ENCODE measurements around the gene STRA6.

Gene STRA6

DNA sequence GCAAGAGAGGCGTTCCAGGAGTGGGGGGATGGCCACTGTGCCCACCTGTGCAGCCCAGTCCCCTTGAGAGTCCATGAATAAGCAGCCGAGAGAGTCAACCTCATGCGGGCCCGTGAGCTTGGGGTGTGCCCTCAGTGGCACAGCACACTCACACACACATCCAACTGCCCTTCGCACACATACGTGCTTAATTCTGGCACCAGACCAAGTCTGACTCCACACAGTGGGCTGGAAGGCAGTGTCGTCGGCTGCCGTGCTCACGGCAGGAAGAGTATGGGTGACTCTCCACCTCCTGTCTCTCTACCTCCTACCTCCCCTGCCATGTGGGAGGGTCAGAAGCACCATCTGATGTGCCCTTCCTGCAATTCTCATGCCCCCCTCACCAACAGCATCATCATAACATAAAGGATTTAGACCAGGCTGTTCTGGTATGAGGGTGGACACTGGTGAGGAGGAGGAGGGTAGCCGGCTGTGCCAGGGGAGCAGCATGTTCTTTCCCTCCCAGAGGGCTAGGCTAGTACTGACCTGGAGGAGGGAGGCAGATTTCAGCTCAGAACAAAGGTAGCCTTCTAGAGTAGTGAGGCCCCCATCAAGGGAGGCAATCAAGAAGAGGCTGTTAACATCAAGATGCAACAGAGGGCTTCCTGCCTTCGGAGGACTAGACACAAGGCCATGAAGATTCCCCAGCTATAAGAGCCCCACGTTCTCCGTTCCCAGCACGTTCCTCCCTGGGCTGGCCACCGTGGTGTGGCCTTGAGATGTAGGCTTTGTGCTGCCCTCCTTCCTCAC lies 5.3 kb upstream of the STRA6 start:
- DNase-seq = no peak

DNA sequence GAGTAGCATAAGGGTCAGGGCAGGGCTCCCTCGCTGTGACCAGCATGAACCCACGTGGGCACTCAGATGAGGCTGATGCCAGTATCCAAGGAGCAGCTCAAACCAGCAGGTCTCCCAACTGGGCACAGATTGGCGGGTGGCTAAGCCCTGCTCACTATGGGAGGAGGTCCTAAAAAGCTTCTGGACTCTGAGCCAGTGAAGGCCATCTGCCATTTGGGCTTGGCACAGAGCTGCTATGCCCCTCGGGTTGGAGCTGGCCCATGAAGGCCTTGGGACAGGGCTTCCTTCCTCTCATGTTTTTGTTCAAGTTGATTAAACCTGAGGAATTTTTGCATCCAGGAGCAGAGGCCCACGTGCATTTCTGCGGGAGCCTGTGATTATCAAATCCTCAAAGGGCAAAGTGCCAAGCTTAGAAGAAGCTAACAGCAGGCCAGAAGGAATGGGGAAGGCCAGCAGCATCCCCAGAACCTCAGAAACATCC lies 4.3 kb upstream of the STRA6 start:
- no peak for DNase-seq

DNA sequence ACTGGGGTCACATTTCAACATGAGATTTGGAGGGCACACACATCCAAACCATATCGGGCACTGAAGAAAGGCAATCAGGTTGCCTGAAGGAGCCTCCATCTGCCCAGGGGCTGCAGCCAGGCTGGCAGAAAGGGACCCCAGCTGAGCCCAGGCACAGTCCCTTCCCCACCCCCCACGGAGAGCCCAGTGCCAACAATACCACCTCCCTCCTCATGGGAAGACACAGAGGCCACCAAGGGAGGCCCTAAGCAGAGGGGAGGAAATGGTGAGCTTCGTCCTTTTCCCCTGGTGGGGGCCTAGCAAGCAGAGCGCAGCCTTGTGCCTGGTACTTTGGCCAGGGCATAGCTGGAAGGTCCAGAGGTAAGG lies 3.0 kb upstream of the STRA6 start:
- no peak for DNase-seq

DNA sequence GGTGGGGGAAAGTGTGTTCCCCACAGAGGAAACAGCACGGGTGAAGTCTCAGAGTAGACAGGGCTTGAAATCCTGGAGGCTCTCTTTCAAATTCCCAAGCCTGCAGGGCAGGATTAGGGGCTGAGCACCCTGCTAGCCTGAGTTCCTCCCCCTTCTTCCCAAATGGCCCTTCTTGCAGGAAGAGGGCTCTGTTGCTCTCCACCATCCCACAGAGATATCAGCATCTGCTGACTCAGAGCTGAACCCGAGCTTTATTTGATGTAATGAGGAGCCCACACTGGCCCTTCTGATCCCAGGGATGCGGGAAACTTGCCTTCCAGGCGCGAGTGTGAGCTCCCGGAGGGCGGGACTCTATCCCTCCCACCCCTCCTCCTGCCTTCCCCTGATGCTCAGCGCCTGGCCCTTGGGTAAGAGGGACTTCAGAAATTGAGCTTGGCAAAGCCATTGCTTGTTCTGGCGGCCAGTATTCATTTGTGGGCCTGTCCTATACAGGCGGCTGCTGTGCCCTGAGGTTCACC lies 1.4 kb upstream of the STRA6 start:
- no peak for DNase-seq

DNA sequence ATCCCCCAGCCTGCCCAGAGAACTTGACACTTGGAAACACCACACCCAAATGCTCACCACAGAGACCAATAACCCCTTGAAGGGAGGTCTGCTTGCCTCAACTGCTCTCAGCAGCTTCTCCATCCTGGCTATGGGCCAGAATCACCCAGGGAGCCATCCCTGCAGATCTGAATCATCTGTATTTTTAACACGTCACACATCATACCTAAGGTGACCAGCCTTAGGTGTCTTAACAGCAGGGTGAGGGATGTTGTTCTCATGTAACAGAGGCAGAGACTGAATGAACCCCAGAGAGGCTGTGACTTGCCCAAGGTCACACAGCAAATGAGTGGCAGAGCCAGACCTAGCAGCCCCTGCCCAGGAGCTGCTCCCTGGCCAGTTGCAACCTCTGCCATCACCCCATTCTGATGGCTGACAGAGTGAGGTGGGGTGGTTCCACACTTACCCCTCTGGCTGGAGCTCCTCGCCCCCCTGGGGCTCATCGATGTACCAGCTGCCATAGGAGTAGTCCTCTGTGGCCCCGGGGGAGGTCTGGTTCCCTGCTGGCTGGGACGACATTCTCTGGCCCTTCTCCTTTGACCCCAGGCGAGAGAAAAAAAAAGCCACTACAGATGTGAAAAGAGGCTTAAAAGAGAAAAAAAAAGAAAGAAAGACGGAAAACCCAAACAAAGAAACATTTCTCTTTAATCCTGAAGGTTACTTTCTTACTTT lies 722 bp downstream of the STRA6 start:
- DNase-seq = no peak

DNA sequence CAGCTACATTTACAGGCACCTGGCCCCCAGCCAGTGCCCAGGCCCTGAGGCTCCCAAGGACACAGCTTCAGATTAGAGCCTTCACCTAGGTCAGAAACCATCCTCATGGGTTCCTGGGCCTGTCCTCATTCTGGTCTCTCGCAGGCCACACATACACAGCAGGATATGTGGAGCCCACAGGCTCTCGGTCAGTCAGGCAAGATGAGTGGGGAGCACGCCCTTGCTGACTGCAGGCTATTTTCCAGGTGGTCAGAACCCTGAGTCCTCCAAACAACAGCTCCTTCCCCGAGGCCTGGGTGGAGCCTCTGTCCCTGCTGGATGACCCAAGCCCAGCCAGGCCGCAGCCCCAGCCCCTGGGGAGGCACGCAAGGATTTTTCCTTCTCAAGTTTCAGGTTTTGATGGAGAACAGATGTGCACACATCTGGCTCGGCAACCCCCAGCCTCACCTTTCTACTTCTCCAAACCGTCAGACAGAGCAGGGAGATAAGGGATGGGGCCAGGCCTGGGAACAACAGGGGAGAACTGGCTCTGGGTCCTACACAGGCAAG lies 1.6 kb downstream of the STRA6 start:
- DNase-seq = no peak

DNA sequence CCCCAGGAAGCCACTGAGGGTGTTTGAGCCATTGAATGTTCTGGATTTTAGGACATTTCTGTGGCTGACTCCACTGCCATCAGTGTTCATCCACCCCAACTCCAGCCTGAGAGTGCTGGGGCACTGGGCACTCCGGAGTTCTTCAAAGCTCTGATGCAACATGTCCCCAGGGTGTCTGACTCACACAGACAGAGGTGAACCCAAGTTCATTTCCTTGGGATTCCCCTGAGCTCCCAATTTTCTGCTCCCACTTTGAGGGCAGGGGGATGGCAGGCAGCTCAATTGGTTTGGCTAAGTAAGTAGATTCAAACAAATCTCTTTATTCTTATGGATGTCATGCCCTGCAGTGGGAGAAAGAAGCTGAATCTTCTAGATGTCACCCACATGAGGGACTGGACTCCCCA lies 2.2 kb downstream of the STRA6 start:
- no peak for DNase-seq

DNA sequence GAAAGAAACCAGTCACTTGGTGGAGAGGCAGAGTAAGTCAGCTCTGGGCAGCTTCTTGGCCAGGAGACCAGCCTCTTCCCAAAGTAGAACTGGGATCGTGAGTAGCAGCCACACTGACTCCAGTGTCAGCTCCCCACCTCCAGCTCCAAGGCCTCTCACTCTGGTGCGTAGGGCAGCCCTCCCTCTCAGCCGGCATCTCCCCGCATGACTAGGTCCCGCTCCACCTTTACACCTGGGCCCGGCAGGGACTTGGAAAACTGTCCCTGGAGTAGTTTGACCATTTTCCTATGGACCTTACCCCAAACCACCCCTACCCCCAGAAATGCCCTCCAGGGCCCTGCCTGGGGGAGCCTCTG lies 3.3 kb downstream of the STRA6 start:
- DNase-seq = no peak

DNA sequence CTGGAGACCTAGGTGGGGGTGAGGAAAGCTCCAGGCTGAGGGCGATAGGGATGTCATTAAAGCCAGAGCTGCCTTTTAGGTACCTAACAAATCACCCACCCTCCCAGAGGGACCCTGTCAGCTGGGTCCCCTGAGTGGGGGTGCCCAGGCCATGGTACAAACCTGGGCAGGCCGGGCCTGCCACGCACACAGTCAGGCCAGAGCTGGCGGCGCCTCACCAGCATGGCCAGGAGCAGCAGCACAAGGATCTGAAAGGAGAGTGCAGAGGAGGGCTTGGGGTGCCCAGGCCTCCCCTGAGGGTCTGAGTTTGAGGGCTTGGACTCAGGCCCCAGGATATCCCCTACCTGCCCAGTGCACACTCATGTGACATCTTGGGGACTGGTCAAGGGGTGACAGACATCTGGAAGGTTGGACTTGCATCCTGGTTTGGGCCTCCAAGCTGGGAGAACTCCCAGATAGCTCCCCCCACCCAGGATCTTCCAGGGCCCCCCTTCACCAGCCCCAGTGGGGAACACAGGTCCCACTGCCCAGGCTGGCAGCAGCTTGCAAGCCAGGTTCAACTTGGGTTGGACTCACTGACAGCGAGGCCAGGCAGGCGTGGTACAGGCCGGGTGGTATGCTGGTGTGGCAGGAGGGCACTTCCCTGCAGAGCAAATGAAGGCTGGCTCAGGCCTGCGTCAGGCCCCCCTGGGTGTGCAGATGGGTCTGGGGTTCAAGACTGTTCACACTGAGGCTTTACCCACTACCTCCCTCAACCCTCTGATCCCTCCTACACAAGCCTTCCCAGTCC lies 5.2 kb downstream of the STRA6 start:
- DNase-seq = no peak

DNA sequence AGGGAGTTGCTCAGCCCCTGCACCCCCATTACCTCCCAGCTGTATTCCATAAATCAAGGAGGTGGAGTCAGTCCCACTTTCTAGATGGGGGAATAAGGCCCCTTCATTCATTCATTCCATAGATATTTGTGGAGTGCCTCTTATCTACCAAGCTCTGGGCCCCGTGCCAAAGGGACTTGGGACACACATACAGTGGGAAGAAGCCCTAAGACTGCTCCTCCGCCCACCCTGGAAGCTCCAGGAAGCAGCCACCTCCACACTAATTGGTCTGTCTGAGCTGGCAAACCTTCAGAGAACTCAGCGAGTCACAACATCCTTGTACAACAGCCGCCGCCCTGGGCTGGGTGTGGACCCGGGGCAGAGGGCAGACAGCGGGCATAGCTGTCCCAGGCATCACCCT lies 6.4 kb downstream of the STRA6 start:
- DNase-seq = no peak

DNA sequence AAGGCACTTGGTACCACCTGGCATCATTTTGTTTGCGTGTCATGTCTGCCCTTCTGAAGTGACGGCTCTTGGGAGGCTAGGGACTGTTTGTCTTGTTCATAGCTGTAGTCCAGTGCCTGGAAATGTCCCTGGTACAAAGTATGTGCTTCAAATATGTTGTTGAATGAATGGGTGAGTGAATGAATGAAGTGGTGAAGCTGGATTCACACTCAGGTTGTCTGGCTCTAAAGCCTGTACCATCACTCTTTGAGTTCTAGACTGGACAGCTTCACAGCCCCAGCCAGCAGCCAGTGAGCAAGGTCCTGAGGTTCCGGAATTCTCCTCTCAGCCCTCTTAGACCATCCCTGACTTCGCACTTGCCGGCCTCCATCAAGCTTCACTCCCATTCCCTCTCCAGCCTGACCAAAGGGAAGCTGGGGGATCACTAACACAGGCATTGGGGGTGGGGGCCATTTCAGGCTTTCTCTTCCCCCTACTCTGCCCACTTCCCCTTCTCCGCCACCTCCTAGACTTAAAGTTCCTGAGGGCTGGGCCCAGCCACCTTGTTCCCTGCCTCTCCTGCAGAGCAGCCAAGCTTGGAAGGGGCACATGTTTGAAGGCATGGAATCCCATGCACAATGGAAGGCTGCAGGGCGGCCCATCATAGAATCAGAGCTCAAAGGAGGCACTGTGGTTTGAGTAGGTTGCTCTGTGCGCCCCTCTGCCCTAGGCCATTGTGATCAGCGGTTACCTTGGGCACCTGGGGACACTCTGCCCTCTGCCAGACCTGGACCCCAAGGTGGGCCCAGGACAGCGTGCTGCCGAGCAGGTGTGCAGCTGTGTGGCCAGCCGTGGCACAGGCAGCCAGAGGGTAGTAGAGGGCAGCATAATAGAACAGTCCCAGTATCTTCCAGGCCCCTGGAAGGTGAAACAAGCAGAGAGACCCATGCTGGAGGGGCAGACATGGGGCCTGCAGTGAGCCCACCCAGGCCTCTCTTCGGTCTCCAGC lies 7.7 kb downstream of the STRA6 start:
- no peak for DNase-seq

DNA sequence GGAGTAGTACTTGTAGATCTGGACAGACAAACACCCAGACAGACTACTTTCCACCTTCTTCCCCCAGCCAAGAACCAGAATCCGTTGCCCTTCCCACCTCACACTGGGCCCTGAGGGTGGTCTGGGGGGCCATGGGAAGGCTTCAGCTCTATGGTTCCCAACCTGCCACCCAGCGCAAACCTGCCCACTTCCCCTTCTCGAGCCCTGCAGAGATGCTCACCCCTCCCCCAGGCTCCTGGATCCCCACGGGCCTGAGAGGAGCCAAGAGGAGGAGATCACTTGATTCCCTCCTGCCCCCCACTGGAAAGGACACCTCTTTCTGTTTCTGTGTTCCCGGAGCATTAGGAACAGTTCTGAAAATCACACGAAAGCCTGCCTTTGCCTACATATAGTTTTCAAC lies 8.7 kb downstream of the STRA6 start:
- no peak for DNase-seq

DNA sequence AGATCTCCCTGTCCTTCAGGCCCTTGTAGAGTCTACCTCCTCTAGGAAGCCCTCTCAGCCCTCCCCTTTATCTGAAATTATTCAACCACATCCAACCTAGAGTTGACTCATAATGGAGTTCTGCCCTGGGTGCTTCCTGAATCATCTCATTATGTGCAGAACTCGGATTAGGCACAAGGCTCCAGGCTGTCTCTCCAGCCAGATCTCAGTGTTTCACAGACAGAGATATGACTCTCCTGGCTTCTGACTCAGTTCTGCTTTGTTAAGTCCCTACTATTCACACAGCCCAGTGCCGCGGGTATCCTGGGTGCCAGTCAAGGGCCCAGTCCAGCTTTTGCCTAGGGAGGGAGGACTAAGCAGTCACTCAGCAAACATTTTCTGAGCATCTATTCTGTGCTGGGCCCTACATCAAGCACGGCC lies 9.3 kb downstream of the STRA6 start:
- no peak for DNase-seq

DNA sequence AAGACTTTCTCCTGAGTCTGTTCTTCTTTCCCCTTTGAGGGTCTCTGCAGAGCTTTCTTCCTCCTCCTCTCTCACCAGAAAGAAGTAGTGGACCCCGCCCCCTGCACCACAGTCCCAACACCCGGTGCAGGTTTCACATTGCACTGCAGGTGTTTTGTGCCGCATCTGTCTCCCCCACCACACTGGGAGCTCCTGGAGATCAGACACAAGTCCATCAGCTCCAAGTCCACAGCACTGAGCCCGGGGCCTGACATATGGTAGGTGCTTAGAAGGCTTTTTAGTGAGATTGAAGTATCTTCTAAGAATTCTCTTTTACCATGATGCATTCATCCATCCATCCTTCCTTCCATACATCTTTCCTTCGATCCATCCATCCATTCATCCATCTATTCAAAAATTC lies 9.8 kb downstream of the STRA6 start:
- no peak for DNase-seq

DNA sequence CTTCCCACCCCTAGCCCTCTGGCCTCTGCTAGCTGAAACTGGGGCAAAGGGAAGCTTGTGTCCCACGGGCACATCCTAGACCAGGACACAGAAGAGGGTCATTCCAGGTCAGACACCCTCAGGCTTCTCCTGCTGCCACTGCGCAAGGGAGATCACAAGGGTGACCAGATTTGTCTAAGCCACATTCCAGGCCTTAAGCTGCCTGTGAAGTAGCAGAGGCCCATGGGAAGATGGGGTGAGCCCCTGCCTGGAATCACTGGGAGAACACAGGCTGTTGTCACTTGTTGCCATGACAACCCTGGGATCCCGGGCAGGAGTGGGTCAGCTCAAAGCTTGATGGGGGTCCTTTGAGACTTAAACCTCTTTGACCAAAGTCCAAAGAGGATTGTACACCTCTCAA lies 10.8 kb downstream of the STRA6 start:
- no peak for DNase-seq

DNA sequence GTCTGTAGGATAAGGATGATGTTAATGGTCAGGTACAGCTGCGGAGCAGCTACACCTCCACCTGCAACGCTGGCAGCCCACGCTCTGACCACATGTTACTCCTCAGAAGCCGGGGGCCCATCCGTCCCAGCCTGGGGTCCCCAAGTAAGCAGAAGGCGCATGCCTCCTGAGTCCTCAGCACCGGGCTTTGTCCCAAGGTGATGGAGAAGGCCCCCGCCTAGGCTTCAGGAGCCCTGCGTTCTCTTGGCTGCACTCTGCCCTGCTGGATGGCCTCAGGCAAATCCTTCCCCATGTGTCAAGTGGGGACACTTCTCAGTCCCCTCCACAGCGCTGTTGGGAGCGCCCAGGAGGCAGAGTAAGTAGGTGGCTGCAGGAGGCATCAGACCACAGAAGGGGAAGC lies 14.4 kb downstream of the STRA6 start:
- DNase-seq = no peak

DNA sequence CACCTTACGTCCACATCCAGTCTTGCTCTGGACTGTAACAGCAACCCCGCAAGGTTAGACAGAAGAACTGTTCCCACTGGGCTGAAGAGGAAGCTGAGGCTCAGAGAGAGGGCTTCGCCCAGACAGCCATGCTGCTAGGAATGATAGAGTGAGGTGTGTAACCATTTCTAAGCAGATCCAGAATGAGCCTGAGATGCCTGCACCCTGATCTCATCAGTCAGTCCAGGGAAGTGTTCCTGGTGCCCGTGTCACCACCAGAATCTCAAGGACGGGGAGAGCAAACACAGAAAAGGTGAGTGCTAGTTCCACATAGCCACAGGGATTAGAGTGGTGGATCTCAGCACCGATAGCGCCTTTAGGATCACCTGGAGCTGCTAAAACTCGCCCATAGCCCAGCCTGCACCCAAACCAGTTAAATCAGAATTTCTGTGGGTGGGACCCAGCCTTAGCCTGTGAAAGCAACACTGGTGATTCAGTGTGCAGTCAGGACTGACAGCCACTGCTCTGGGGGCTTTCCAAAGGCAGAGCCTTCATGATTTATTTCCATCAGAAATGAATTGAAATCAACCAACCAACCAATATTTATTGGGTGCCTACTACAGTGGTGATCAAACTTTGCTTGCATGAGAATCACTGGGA lies 16.8 kb downstream of the STRA6 start:
- no peak for DNase-seq

DNA sequence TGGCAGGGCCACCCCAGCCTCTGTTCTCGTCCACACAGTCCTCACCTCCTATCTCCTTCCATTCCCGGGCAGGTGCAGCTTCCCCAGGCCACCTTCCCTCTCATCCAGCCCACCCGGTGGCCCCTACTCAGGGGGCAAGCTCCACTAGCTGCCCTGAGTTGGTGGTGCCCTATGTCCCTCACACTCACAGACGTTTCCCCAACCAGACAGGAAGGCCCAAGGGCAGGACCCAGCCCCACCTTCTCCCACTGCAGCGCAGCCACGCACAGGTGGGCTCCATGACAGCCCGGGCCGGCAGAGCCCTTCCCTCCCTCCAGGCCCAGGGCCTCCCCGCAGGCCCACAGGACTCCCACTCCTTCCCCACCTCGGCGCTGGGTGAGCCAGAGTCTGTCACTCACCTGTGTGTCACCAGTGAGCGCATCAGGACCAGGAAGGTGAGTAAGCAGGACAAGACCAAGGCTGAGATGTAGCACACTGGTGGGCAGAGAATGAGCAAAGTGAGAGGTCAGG lies 17.9 kb downstream of the STRA6 start:
- DNase-seq = no peak

DNA sequence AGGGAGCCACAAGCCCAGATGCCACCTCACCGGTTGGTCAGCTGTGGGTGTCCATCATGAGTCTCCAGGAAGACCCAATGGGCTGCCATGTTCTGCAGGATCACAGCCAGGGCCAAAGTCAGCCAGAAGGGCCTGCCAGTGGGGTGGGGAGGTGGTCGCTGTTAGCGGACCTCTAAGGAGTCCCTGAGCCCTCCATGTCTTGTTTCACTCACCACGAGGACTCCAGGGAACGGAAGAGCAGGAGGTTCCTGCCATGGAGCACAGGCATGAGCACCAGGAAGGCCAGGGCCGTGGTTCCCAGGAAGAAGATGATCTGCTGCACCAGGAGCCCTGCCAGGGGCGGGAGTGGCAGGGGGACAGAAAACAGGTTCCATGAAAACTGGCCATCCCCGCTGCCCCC lies 20.5 kb downstream of the STRA6 start:
- DNase-seq = no peak

DNA sequence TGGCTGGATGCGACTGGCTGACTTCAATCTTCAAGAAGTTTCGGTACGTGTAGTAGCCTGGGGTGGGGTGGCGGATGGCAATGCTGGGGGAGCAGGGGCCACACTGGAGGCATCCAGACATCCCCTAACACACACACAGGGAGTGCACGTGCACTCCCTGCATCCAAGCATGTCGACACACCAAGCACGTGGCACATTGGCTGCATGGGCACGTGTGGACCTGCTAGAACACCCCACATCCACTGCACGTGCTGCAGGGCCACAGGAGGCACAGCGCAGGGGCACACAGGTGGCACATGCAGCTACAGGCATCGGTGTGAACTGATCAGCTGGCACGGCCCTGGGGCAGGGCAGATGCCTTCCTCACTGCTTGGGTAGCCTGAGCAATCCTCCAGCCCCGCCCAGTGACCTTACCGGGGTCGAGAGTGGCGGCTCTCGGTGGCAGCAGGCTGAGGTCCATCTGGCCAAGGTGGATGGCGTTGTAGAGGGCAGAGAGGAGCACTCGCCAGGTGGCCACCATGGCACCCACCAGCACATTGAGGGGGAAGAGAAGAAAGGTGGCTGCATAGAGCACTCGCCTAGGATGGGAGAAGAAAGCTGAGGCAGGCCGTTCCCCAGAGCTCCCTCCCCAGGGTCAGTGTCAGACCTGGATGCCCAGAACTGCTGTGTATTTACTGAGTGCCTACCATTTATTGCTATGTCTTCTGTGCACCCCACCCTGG lies 21.5 kb downstream of the STRA6 start:
- DNase-seq = no peak
